GM18511 (cell line): Measurements from ENCODE around the gene SLC1A4.
"Not testable (repeated sequence)": the region's sequence is repeated elsewhere in the genome, so short reads cannot be mapped to it uniquely, and the experiment has no call there.

Source experiments
- ATAC-seq: cut with Tn5 transposase; IDR thresholded peaks from one replicate; pipeline ENCODE4 v1.9.1; 2021; ENCODE audit warnings: mild to moderate bottlenecking, moderate library complexity; ENCODE audit not compliant: unreplicated experiment

SLC1A4 gene

DNA sequence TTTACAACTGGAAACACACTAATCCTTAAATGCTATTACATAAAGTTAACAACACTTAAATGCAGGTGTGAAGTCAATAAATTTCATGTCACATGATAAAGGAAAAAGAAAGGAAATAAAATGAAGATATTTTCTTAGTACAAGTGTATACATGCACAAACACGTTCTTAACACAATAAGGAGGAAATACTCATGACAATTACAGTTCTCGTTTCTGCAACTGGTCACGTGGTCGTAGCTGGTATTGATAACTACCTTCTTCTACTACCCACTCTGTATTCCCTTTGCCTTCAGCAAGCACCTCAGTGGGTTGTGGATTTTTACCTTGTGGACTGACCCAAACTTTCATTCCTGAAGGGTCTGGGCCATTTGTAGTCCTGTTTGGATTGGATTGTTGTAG lies 26.1 kb upstream of the SLC1A4 start:
- not testable (repeated sequence) for ATAC-seq

DNA sequence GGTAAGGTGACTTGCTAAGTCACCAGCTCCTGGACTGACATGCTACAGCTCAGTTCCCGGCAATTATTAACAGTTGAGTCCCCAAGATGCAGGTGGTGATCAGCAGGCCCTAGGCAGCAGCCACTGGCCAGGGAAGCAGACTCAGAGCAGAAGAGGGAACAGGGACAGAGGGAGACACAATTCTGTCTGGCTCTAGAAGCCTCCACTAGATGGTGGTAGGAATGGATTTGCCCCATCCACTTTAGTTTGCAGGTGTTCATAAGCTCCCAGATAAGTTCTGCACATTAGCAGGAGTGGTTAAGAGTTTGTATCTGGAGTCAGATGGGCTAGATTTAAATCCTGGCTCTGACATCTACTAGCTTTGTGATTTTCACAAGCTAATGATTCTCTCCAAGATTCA lies 25.5 kb upstream of the SLC1A4 start:
- ATAC-seq = no peak

DNA sequence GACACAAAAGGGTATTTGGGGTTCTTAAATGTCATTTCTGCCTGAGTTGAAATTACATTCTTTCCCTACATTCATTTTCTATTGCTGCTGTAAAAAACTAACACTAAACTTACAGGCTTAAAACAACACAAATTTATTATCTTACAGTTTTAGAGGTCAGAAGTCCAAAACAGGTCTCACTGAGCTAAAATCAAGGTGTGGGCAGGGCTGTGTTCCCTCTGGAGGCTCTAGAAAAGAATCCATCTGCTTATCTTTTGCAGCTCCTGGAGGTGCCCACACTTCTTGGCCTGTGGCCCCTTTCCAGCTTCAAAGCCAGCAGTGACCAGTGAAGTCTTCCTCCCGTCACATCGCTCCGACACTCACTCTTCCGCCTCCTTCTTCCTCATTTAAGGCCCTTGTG lies 23.2 kb upstream of the SLC1A4 start:
- ATAC-seq = no peak

DNA sequence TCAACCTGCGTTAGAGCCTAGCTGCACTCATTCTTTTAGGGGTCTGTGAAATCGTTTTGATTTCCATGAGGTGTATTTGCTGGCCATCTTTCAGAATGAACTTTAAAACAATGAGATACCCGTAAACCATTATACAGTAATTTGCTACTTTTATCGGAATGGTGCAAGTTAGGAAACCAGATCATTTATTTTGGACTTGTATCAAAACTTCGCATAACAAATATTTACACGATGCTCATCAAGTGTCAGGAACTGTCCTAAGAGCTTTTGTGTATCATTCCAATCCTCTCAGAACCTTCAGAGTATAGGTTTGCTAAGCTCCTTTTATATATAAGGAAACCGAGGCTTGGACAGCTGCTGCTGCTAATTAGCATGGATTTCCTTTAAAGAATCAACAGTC lies 22.4 kb upstream of the SLC1A4 start:
- no peak for ATAC-seq

GRCh38 chr2:64967601-64968000 lies 21.6 kb upstream of the SLC1A4 start:
- no peak for ATAC-seq

- ATAC-seq = not testable (repeated sequence)
These were observed 20.1 kb upstream of the SLC1A4 start for GRCh38 chr2:64969086-64969485.

DNA sequence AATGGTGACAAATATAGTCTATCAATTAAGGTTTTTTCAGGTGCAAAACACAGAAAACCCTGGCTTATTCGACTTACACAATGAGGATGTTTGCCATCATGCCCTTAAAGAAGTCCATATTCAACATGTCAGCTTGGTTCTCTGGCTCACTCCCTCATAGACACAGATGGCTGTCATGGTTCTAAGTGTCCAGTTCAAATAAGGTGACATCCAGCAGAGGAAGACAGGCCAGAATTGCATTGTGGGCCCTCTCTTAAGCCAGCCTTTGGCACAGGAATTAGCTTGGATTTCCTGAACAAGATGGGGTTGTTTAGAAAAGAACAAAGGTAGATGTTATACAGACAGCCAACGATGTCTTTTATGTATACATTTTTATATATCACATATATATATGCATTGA lies 18.7 kb upstream of the SLC1A4 start:
- no peak for ATAC-seq

- ATAC-seq = no peak
These were observed 16.8 kb upstream of the SLC1A4 start for GRCh38 chr2:64972426-64972825.

DNA sequence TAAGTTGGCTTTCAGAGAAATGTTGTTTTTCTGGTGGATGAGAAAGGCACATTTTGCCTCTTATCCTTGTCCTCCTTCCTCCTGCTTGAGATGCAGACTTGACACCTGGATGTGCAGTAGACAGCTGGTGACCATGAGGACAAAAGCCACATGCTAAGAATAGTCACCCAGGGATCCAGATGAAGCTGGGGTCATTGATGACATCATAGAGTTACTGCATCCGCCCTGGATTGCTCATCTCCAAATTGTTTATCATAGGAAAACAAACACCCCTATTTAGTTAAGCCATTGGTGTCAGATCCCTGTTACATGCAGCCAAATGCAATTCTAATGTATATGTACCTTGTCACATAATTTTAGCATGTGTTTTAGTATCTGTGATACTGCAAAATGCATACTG lies 16.3 kb upstream of the SLC1A4 start:
- ATAC-seq = no peak

- no peak for ATAC-seq
These were observed 13.9 kb upstream of the SLC1A4 start for GRCh38 chr2:64975232-64975821.

- no peak for ATAC-seq
These were observed 12.9 kb upstream of the SLC1A4 start for GRCh38 chr2:64976276-64976675.

GRCh38 chr2:64978514-64979268 lies 10.5 kb upstream of the SLC1A4 start:
- ATAC-seq = peak; percentile 53

GRCh38 chr2:64979744-64980143 lies 9.5 kb upstream of the SLC1A4 start:
- no peak for ATAC-seq

DNA sequence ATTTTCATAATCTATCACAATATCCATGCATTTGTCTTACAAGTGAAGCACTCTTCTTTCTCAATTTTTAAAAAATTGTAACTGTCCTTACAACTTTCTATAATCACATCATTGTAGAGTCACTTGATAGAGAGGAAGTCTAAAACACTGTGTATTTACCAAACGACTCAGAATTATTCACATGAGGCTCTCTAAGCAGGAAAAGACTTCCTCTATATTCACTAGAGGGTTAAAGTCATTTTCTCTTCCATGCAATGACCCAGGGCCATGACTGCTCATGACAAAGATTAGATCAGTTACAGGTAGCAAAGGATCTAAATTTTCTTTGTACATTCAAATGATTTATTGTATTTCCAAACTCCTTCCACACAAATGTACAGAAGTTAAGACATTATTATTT lies 9.0 kb upstream of the SLC1A4 start:
- ATAC-seq = no peak

GRCh38 chr2:64982311-64982857 lies 6.8 kb upstream of the SLC1A4 start:
- peak; percentile 53 for ATAC-seq

GRCh38 chr2:64982932-64983331 lies 6.3 kb upstream of the SLC1A4 start:
- ATAC-seq = no peak

DNA sequence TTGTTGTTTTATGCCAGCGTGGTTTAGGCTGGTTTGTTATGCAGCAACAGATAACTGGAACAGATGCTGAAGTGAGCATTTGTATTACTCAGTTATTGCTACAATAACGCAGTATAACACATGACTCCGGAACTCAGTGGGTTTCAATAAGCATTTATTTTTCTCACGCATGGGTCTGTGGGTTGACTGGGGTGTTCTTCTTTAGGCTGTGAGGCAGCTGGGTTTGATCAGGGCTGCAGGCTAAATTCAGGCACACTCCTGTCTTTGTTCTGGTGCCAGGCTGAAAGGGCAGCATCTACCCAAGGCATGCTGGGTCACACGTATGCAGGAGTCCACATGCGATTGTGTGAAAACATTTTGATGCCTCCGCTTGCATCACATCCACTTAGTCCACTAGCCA lies 3.8 kb upstream of the SLC1A4 start:
- ATAC-seq = peak; percentile 23

DNA sequence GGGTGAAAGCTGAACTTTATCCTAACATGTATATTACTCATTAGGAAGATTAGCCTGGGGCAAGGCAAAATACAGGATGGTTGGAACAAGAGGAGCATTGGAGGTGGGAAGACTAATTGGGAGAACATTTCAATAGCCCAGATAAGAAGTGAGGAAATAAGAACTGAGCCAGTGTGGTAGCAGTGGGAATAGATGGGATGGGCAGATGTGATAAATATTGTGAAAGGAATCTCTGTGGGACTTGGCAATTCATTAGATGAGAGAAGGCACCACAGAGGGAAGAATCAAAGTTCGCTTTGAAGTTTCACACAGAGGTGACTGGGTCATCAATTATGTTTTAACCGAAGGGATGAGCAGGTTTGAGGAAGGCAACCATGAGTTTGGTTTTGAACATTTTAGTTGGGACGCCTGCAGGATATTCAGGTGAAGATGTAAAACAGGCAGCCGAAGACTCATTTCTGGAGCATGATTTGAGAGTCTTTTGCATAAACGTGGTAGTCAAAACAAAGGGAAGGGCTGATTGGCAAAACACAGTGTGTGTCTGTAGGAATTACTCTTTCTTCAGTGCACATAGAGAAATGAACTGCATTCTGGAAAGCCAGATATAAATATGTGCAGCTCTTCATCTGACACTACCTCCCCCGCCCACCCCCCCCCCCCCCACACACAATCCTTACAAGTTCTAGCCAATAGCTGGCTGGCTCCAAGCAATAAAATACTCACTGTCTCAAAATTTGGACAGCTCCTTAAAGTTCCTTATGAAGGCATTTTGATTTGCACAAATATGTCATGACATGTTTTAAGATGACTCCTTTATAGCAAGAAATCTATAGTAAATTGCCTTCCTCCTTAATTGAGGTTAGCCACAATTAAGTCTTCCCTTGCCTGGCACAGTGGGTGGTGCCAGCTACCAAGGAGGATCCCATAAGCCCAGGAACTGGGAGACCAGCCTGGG lies 1.9 kb upstream of the SLC1A4 start:
- ATAC-seq = peak; percentile 23

DNA sequence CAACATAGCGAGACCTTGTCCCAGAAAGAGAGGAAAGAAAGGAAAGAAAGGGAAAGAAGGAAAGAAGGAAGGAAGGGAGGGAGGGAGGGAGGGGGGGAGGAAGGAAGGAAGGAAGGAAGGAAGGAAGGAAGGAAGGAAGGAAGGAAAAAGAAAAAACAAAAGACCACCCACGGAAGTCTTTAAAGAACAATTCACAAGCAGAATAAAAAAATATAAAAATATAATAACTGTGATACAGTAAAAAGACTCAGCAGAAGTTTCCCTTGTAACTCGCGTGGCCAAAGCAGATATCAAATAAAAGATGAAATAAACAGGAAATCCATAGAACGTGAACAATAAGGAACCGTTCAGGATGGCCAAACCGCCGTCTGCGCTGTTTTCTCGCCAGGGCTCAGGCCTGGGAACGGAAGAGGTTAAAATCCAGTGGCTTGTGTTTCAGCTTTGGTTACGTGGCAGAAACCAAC lies 1.2 kb upstream of the SLC1A4 start:
- no peak for ATAC-seq

- ATAC-seq = peak; percentile 36
These were observed 626 bp upstream of the SLC1A4 start for GRCh38 chr2:64988420-64989125.
